ENCODE data around the gene PRR3.

- TF ChIP-seq POLR2A (IDR thresholded peaks at IDR 0.05): no peak
- TF ChIP-seq CTCF (IDR thresholded peaks at IDR 0.05): no peak
These were observed 54.2 kb downstream of the PRR3 start for GRCh38 chr6:30611150-30611855.

Measured in tibial nerve (tissue), 3 donors.